Stimulated activated CD4-positive, alpha-beta T cell treated with anti-CD3 and anti-CD28 coated beads, Interleukin-2, amount 100 ng/mL, for 24 hours (primary cell): ENCODE results near the gene RAB11FIP5.
"Not testable (repeated sequence)": the region's sequence is repeated elsewhere in the genome, so short reads cannot be mapped to it uniquely, and the experiment has no call there.

Experiments
- DNase-seq, 2 donors: peaks; one replicate each; pipeline ENCODE4 v3.0.0-alpha.2; 2020

The RAB11FIP5 gene

DNA sequence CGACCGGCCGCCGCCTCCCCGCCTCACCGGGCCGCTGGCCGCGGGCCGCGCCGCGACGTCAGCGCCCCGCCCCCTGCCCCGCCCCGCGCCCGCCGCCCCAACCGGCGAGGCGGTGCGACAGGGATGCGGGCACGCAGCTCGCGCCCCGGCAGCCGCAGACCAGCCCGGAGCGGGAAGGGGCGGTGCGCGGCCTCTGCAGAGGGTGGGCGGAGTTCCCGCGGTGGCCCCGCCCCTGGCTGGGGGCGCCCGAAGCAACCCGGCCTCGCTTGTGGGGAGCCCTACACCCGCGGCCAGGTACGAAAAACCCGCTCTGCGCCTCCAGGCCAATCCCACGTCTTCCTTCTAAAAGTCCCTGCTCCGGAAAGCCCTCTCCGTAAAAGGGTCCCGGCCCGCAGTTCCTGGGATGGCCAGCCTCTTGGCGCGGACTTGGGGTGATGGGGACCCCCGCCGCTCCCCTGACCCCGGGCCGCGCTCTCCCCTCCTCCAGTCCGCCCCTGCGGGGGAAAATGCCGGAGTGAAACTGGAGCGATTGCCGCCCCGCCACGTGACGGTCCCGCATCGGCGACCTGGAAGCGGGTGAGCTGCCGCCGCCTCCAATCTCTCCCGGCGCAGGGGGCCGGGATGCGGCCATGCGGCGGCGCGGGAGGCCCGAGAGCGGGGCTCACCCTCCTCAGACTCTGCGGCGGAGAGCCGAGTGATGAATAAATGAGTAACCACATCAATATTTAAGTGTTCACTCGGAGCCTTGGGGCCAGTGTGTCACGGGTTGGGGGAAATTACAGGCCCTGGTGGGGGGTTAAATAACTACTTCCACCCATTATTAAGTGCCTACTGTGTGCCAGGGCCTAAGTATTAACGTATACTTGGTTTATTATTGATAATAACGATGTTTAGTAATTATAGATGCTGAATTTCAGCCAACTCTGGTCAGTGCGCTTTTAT is at the start of gene RAB11FIP5:
TSS of gene RAB11FIP5 (minus strand) at position 36 of the 942 bp plus-strand sequence. CDS start 171 bp downstream, outside the sequence.
- DNase-seq = peak; percentile 75 to 83

DNA sequence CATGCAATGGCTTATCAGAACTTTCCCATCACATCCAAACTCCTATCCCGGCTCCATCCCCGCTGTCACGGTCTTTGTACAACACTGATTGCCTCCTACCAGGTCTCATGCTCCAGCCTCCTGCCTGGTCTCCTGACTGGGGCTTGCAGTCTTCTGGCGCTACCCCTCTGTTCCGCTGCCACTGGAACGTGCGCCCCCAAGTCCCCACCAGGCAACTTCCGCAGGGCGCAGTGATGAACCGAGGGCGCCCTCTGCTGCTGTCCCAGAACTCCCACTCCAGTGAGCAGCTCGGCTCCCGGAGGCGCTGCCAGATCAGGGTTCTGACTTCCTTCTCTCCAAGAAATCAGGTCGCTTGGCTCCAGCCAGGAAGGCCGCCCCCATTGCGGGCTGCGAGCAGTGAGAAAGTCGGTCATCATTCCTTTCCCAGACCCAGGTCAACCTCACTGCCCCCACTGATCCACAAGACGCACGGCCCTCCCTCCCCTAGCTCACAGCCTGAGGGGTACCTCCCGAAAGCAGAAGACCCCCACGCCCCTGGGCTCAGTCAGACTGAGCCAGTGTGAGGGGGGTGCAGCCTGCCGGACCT is 43.9 kb upstream of the RAB11FIP5 start:
- DNase-seq = peak; percentile 41 to 56

DNA sequence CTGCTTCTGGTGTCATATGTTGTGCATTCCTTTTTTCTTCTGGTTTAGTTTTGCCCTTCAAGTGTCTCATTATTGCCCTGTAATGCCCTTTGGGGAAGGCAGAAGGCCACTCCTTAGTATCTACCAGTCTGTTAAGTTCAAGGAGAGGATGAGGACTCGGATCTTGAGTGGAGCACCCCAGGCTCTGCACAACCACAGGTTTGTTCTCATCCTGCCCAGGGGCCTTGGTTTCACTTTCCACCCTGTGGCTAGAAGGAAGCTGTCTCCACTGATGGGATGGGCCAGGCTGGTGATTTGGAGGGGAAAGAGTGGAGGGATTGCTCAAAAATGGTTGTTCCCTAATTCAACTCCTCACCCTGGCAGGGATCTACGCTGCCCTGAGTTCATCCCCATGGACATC is 30.2 kb upstream of the RAB11FIP5 start:
- DNase-seq = no peak

DNA sequence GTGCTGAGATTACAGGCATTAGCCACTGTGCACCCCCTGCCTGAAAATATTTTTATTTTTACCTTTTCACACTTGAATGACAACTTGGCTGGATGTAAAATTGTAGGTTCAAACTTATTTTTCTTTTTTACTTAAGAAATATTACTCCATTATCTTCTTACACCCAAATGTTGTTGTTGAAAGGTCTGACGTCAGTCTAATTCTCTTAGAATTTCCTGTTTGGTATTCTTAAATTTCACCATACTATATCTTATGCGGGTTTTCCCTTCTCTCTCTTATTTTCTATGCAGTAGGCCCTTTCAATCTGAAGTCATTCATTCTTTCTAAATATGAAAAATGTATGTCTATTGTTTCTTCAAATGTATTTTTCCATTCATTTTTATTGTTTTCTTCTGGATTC is 29.1 kb upstream of the RAB11FIP5 start:
- no peak for DNase-seq

GRCh38 chr2:73135236-73135635 is 22.5 kb upstream of the RAB11FIP5 start:
- DNase-seq = no peak

GRCh38 chr2:73134471-73134870 is 21.7 kb upstream of the RAB11FIP5 start:
- no peak for DNase-seq

- DNase-seq = no peak
These were observed 20.9 kb upstream of the RAB11FIP5 start for GRCh38 chr2:73133566-73134197.

DNA sequence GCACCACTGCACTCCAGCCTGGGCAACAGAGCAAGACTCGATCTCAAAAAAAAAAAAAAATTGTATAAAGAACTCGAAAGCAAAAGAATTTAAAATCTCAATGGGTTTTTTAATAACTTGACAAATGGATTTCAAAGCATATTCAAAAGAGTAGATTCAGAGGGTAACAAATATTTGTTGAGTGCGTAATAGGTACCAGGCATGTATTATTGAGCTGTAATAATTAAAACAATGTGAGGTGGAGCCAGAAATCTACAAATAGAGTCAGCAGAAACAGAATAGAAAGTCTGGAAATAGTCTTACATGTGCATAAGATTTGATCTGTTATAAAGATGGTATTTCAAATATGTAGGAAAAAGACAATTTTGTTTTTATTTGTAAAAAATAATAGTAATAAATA is 19.1 kb upstream of the RAB11FIP5 start:
- DNase-seq = no peak

DNA sequence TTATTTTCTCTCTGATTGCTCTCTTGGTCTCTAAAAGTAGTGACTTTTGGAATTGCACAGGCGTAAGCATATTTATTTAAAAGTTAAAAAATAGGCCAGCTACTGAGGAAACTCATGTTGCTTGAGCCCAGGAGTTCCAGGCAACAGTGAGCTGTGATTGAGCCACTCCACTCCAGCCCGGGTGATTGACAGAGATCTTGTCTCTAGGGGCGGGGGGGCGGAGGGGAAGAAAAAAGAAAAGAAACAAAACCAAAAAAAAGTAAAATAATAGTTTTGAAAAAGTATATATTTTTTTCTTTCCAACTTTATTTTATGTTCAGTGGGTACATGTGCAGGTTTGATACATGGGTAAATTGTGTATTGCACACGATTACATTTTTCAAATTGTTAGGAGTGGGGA is 18.0 kb upstream of the RAB11FIP5 start:
- no peak for DNase-seq

GRCh38 chr2:73128841-73129535 is 16.2 kb upstream of the RAB11FIP5 start:
- no peak for DNase-seq

DNA sequence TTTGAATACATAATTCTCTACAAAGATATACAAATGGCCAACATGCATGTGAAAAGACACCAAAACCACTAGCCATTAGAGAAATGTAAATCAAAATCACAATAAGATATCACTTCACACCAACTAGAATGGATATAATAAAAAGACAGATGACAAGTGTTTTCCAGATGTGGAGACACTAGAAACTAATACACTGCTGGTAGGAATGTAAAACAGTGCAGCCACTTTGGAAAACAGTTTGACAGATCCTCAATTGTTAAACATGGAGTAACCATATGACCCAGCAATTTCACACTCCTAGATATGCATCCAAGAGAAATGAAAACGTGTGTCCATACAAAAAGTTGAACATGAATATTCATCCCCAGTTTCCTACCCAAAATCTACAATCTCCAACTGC is 9.8 kb upstream of the RAB11FIP5 start:
- DNase-seq = no peak

GRCh38 chr2:73119611-73120239 is 7.0 kb upstream of the RAB11FIP5 start:
- not testable (repeated sequence) for DNase-seq

- DNase-seq = no peak
These were observed 4.7 kb upstream of the RAB11FIP5 start for GRCh38 chr2:73117441-73117840.

DNA sequence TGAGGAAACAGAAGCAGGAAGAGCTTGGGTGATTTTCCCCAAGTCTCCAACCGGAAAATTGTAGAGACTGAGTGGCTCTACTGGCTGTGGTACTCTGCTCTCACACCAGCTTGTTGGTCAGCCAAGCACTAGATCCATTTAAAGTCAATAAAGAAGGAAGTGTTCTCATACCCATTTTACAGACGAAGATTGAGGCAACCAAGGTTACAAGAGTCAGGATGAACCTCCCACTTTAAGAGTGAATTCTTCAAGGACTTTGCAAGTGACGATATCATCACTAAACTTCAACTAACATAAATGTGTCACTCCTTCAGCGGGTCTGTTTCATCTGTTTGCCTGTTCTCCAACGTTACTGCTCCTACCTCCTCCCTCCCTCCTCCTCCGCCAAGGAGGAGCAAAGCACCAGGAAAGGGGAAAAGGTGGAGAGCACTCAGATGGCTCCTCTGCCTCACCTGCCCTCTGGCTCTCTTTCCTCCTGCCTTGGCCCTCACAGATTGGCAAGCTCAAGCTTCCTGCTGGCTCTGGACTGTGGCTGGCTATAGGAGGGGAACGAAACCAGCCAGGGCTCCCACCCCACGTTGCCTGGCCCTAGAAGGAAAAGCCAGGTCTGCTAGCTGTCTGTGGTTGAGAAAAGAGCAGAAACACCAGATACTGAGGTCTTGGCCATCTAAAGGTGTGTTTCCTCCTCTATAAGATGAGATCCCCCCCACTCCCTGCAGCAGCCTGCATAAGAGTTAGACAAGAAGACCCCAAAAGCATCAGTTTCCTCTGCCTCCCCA is 3.6 kb upstream of the RAB11FIP5 start:
- no peak for DNase-seq

DNA sequence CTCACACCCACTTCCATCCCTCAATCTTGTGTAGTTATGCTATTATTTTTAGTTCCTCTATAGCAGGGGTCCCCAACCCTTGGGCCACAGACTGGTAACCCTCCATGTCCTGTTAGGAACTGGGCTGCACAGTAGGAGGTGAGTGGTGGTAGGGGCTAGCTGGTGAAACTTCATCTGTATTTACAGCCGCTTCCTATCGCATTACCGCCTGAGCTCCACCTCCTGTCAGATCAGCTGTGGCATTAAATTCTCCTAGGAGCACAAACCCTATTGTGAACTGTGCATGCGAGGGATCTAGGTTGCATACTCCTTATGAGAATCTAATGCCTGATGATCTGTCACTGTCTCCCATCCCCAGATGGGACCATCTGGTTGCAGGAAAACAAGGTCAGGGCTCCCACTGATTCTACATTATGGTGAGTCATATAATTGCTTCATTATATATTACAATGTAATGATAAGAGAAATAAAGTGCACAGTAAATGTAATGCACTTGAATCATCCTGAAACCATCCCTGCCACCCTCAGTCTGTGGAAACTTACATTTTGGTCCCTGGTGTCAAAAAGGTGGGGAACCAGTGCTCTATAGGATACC is 1.6 kb upstream of the RAB11FIP5 start:
- DNase-seq = no peak

DNA sequence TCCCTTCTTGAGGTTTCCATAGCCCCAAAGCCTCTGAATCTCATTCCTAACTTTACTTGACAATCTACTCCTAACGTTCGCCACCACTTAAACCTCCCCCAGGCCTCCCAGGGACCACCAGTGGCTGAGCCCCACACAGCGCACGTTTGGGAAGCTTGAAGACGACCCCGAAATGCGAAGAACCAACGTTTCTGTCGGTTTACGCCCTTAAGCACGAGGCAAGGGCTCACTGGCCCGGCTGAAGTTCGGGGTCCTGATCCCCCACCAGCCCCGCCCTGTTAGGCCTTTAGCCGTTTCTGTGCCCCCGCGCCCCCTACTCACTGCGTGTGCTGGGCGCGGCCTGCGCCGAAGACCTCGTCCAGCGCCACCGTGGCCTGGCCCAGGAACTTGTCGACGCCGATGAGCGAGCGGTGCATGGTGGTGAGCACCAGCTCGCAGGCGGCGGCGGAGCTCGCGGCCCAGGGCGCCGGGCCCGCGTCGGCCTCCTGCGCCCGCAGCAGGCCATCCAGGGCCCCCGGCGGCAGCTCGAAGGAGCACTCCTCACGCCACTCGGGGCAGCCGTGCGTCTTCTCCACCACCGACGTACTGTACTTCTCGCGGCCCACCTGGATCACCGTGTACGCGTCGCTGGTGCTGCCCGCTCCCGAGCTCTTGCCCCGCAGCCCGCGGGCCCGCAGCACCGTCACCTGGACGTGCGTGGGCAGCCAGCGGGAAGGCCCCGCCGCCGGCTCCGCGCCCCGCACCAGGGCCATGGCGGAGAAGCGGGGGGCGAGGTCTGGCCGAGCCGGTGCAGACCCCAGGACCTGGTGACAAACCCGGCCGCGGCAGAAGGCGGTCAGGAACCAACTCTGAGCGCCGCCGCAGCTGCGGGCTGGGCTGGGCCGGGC is 479 bp downstream of the RAB11FIP5 start:
- peak; percentile 22 to 32 for DNase-seq

DNA sequence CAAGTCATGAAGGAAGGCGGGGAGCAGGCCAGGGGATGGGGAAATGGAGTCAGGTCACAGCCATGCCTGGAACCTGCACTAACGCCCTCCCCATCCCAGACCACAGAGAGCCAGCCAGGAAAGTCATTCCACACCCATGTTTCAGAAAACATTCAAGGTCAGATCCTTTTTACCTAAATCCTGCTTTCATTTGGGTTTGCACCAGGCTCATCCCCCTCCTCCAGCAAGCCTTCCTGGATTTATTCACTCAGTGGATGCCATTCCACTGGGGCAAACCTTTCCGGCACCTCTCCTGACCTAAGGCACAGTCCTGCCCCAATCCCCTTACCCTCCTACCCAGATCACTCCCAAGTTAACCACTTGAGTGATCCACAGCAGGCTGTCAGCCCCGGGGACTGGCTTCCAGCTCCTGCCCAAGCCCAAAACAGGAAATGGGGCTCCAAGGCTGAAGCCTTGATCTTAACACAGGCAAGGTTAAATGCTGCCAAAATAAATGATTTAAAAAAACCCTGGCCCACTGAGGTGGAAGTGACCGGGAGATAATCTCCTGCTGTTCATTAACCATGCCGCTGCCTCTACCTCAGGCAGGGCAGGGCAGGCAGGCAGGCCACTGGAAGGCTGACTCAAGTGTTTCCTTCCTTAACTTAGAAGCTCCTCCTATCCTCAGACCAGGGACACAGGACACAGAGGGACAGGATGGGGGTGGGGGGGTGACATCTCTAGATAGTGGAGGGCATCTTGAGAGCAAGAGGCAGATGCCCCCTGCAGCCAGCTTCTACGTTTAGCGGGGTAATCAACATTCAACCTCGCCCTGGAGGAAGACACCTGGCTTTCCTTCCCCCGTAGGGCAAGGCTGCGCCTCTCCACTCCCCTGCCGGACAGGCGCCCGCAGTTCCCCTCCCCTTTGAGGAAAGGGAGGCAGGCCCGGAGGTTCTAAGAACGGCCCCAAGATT is 1.4 kb downstream of the RAB11FIP5 start:
- DNase-seq = peak; percentile 21 to 22

GRCh38 chr2:73110168-73111072 is 2.3 kb downstream of the RAB11FIP5 start:
- no peak for DNase-seq
